ENCODE results near the gene RBKS. TPM values are rescaled to one million over a fixed set of nuclear protein-coding genes. Genes with fewer than 3 reads are reported as not detected.

RBKS gene
- polyA plus RNA-seq, 1 of the 3 experiments (the other 2 are of a cell fraction): 7.4 TPM

- TF ChIP-seq GABPA (IDR thresholded peaks at IDR 0.05; ENCODE audit: low read depth): no peak
- H3K79me2 ChIP-seq (ENCODE audit: insufficient read depth): no peaks in the 10 kb centered on the region
- DNase-seq: no peak
- peaks cover 13% of the 10 kb centered on the region for H3F3A ChIP-seq (replicated peaks; ENCODE audit: insufficient read depth)
- no peaks in the 10 kb centered on the region for H4K20me1 ChIP-seq (ENCODE audit: insufficient read depth)
- H3K9ac ChIP-seq: no peak overlapping the region
- peaks cover 6 to 22% of the 10 kb centered on the region in 2 experiments; a peak in 3 of 4 replicates for H3K4me1 ChIP-seq (ENCODE audit: control insufficient read depth in 1 of 2, insufficient read depth in 2 of 2, low read depth in 1 of 2, low read length in 1 of 2)
- no peaks in the 10 kb centered on the region for H3K9me2 ChIP-seq
- H3K36me3 ChIP-seq (replicated peaks in 1 of 2; ENCODE audit: control insufficient read depth in 1 of 2, insufficient read depth in 2 of 2, low read length in 1 of 2): no peaks in the 10 kb centered on the region
- no peaks in the 10 kb centered on the region for H3K27me3 ChIP-seq (ENCODE audit: insufficient read depth)
- H3K4me2 ChIP-seq: no peak overlapping the region
- no peak overlapping the region for H3K27ac ChIP-seq (ENCODE audit: low read depth in 2 of 2, low read length in 1 of 2)
- CTCF ChIA-PET: interaction anchor here (1.4 kb wide), 1 partner anchor 43 kb away, joined by 5 read pairs; no protein-coding TSS in a partner anchor
- H3K4me3 ChIP-seq (ENCODE audit: low read depth in 2 of 2, low read length in 1 of 2): no peak overlapping the region
- POLR2A ChIA-PET: no interaction called here
- no peaks in the 10 kb centered on the region for H3K9me3 ChIP-seq
- no peak overlapping the region for H2AFZ ChIP-seq (ENCODE audit: low read depth)
These were observed 25.7 kb upstream of the RBKS start for GRCh38 chr2:27915874-27916273.

GRCh38 chr2:27915191-27915590 is 25.0 kb upstream of the RBKS start:
- Histone ChIP-seq H3K9ac (no peak overlapping the region), H3K4me1 (ENCODE audit: control insufficient read depth in 1 of 2, insufficient read depth in 2 of 2, low read depth in 1 of 2, low read length in 1 of 2) (peaks cover 4 to 15% of the 10 kb centered on the region in 2 experiments; a peak in 3 of 4 replicates), H4K20me1 (ENCODE audit: insufficient read depth) (no peaks in the 10 kb centered on the region), H2AFZ (ENCODE audit: low read depth) (no peak overlapping the region), H3F3A (replicated peaks; ENCODE audit: insufficient read depth) (peaks cover 6% of the 10 kb centered on the region), H3K9me3 (no peaks in the 10 kb centered on the region), H3K9me2 (no peaks in the 10 kb centered on the region), H3K36me3 (replicated peaks in 1 of 2; ENCODE audit: control insufficient read depth in 1 of 2, insufficient read depth in 2 of 2, low read length in 1 of 2) (no peaks in the 10 kb centered on the region), H3K79me2 (ENCODE audit: insufficient read depth) (no peaks in the 10 kb centered on the region), H3K27ac (ENCODE audit: low read depth in 2 of 2, low read length in 1 of 2) (no peak overlapping the region), H3K4me3 (ENCODE audit: low read depth in 2 of 2, low read length in 1 of 2) (no peak overlapping the region), H3K4me2 (no peak overlapping the region), H3K27me3 (ENCODE audit: insufficient read depth) (no peaks in the 10 kb centered on the region)
- ChIA-PET CTCF (interaction anchor here (1.4 kb wide), 1 partner anchor 43 kb away, joined by 5 read pairs; no protein-coding TSS in a partner anchor), POLR2A (no interaction called here)
- no peak for DNase-seq
- 76% methylated on average over 5 of the region's 5 CpGs for WGBS (ENCODE audit: low lambda C conversion rate)
- no peak for TF ChIP-seq ZBTB33 (IDR thresholded peaks at IDR 0.05; ENCODE audit: borderline replicate concordance, low read depth)
- TF ChIP-seq USF1 (IDR thresholded peaks at IDR 0.05; ENCODE audit: borderline replicate concordance, low read depth): no peak
- no peak for TF ChIP-seq RAD21 (IDR thresholded peaks at IDR 0.05; ENCODE audit: low read length)
- TF ChIP-seq USF2 (IDR thresholded peaks at IDR 0.05; ENCODE audit: borderline replicate concordance, low read depth, low read length): no peak
- no peak for TF ChIP-seq POLR2AphosphoS5 (IDR thresholded peaks at IDR 0.05; ENCODE audit: low read depth, low read length)
- TF ChIP-seq SIN3A (IDR thresholded peaks at IDR 0.05; ENCODE audit: borderline replicate concordance, low read depth, low read length): no peak
- TF ChIP-seq YY1 (IDR thresholded peaks at IDR 0.05; ENCODE audit: low read depth): no peak
- TF ChIP-seq SMC3 (IDR thresholded peaks at IDR 0.05; ENCODE audit: low read depth, low read length): no peak
- no peak for TF ChIP-seq RXRA (IDR thresholded peaks at IDR 0.05; ENCODE audit: borderline replicate concordance, low read depth)
- TF ChIP-seq REST (IDR thresholded peaks at IDR 0.05; ENCODE audit: low read depth, low read length): no peak
- no peak for TF ChIP-seq FOXJ3 (CRISPR knock-in tag; IDR thresholded peaks at IDR 0.05)
- TF ChIP-seq RFX5 (IDR thresholded peaks at IDR 0.05; ENCODE audit: low read length): no peak
- no peak for TF ChIP-seq EP300 (IDR thresholded peaks at IDR 0.05; ENCODE audit: borderline replicate concordance in 1 of 2, low read depth in 1 of 2, low read length in 1 of 2)
- no peak for TF ChIP-seq GABPA (IDR thresholded peaks at IDR 0.05; ENCODE audit: low read depth)
- TF ChIP-seq MAX (IDR thresholded peaks at IDR 0.05; ENCODE audit: low read depth): no peak
- TF ChIP-seq IRF3 (IDR thresholded peaks at IDR 0.05; ENCODE audit: low read depth, low read length): no peak
- no peak for TF ChIP-seq PBX3 (IDR thresholded peaks at IDR 0.05)
- TF ChIP-seq NFIC (IDR thresholded peaks at IDR 0.05; ENCODE audit: borderline replicate concordance): no peak

Measured in SK-N-SH (cell line).